DOHH2 (cell line): ENCODE results near the gene CCDC88B.

Experiments
- H3F3A ChIP-seq: fragments of 200-600 bp; sonication (generic), shearing (Covaris generic); 2 replicates; pipeline ENCODE4 v1.6.0; 2016; ENCODE audit warnings: antibody characterized with exemption, mild to moderate bottlenecking; ENCODE audit not compliant: control insufficient read depth, insufficient read depth
- H3K27ac ChIP-seq: fragments of 200-600 bp; sonication (generic); 2 replicates; pipeline ENCODE4 v1.5.1; 2014; ENCODE audit warnings: low read depth, mild to moderate bottlenecking, low read length, moderate library complexity
- H3K27me3 ChIP-seq: fragments of 200-600 bp; sonication (generic); 2 replicates; pipeline ENCODE4 v1.6.1; 2014; ENCODE audit warnings: mild to moderate bottlenecking, low read length, mixed read lengths; ENCODE audit not compliant: control insufficient read depth
- H3K36me3 ChIP-seq: fragments of 200-600 bp; sonication (generic); 2 replicates; pipeline ENCODE4 v1.6.1; 2014; ENCODE audit warnings: mild to moderate bottlenecking, low read length, moderate library complexity, mixed read lengths; ENCODE audit not compliant: control insufficient read depth
- H3K4me1 ChIP-seq: fragments of 200-600 bp; sonication (generic); 2 replicates; pipeline ENCODE4 v1.6.1; 2014; ENCODE audit warnings: mild to moderate bottlenecking, low read length, mixed read lengths; ENCODE audit not compliant: control insufficient read depth
- H3K4me2 ChIP-seq: fragments of 200-600 bp; sonication (generic); 2 replicates; pipeline ENCODE4 v1.6.0; 2014; ENCODE audit warnings: mild to moderate bottlenecking, low read length, moderate library complexity
- H3K4me3 ChIP-seq: fragments of 200-600 bp; sonication (generic); 2 replicates; pipeline ENCODE4 v1.5.1; 2014; ENCODE audit warnings: mild to moderate bottlenecking, low read length, mixed read lengths
- H3K79me2 ChIP-seq: fragments of 200-600 bp; sonication (generic); 2 replicates; pipeline ENCODE4 v1.6.1; 2014; ENCODE audit warnings: mild to moderate bottlenecking, low read length, mixed read lengths; ENCODE audit not compliant: control insufficient read depth
- H3K9me2 ChIP-seq: fragments of 200-600 bp; sonication (generic); replicated peaks from 2 replicates; pipeline ENCODE4 v1.6.1; 2014; ENCODE audit warnings: mild to moderate bottlenecking, low read length, mixed read lengths; ENCODE audit not compliant: control insufficient read depth
- H3K9me3 ChIP-seq: fragments of 200-600 bp; sonication (generic); 2 replicates; pipeline ENCODE4 v1.6.1; 2014; ENCODE audit warnings: antibody characterized with exemption, low read length, mixed read lengths; ENCODE audit not compliant: control insufficient read depth, insufficient read depth
- H4K20me1 ChIP-seq: fragments of 200-600 bp; sonication (generic); 2 replicates; pipeline ENCODE4 v1.6.0; 2014; ENCODE audit warnings: low read depth, mild to moderate bottlenecking, antibody characterized with exemption, low read length, moderate library complexity; ENCODE audit not compliant: control insufficient read depth, insufficient read depth
- EZH2phosphoT487 ChIP-seq: fragments of 200-600 bp; sonication (generic); IDR thresholded peaks from 2 replicates; pipeline ENCODE4 v1.6.1; 2017; ENCODE audit warnings: borderline replicate concordance, mild to moderate bottlenecking, antibody characterized with exemption, low read length, moderate library complexity, mixed read lengths
- TF ChIP-seq, protein P1 (sequence below): fragments of 200-600 bp; sonication (generic); IDR thresholded peaks from one replicate; pipeline ENCODE4 v1.5.1; 2014; ENCODE audit warnings: antibody characterized with exemption, mild to moderate bottlenecking, low read depth, low read length; ENCODE audit not compliant: poor library complexity, severe bottlenecking

Gene CCDC88B

DNA sequence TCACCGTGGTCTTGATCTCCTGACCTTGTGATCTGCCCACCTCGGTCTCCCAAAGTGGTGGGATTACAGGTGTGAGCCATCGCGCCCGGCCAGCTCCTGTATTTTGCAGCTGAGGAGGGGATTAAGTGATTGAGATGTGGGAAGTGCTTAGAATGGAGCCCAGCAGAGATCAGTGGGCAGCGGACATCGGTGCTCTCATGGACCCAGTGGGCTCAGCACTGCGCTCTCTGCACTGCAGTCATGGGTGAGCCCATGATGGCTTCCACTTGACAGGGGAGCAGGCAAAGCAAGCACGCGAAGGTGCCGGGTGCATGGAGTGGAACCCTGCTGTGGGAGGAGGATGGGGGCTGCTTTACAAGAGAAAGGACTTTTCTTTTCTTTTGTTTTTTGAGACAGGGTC, 9.1 kb upstream of the CCDC88B start:
- H3K4me1 ChIP-seq = peaks cover 27% of the 10 kb centered on the region

DNA sequence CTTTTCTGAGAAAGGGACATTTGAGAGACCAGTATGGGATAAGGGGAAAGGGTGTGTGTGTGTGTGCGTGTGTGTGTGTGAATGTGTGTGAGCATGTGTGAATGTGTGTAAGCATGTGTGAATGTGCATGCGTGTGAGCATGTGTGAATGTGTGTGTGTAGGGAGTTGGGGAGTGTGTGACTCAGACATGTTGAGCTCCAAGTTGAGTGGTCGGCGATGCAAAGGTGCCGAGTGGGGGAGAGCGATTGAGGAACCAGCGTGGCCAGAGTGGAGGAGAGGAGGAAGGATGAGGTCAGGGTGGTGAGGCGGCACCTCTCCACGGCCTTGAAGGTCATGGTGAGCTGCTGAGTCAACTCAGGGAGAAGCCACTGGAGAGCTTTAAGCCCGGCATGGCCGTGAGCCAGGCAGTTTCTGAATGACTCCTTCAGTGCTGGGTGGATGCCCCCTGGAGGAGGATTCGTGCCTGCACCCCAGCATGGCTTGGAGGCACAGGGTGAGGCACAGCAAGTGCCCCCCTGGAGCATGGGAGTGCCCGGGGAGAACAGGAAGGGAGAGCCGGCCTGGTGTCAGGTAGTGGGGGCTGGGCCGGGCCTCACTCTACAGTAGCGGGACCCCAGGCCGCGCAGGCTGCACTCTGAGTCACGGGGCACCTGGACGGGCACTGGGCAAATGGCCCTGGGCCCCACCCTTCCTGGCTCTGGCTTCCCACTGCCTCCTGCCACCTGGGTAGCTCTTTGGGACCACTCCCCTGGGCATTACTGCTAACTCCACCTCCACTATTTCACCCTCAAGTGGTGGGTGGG, 8.2 kb upstream of the CCDC88B start:
- no peaks in the 10 kb centered on the region for H3K79me2 ChIP-seq
- H3K9me3 ChIP-seq = no peaks in the 10 kb centered on the region
- H3K27me3 ChIP-seq = no peaks in the 10 kb centered on the region
- peaks cover 3% of the 10 kb centered on the region; the same call in 1 of the 2 replicates for H4K20me1 ChIP-seq
- no peaks in the 10 kb centered on the region for H3K9me2 ChIP-seq
- H3K36me3 ChIP-seq = peaks cover 6% of the 10 kb centered on the region; the same call in 1 of the 2 replicates
- H3K4me3 ChIP-seq = no peak overlapping the region
- H3K4me2 ChIP-seq = peak overlapping the region; percentile 48; the same call in 1 of the 2 replicates
- H3K27ac ChIP-seq = no peak overlapping the region
- peaks cover 35% of the 10 kb centered on the region for H3K4me1 ChIP-seq
- no peak for TF ChIP-seq EZH2phosphoT487
- TF ChIP-seq, protein P1, sequence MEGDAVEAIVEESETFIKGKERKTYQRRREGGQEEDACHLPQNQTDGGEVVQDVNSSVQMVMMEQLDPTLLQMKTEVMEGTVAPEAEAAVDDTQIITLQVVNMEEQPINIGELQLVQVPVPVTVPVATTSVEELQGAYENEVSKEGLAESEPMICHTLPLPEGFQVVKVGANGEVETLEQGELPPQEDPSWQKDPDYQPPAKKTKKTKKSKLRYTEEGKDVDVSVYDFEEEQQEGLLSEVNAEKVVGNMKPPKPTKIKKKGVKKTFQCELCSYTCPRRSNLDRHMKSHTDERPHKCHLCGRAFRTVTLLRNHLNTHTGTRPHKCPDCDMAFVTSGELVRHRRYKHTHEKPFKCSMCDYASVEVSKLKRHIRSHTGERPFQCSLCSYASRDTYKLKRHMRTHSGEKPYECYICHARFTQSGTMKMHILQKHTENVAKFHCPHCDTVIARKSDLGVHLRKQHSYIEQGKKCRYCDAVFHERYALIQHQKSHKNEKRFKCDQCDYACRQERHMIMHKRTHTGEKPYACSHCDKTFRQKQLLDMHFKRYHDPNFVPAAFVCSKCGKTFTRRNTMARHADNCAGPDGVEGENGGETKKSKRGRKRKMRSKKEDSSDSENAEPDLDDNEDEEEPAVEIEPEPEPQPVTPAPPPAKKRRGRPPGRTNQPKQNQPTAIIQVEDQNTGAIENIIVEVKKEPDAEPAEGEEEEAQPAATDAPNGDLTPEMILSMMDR = peak; percentile 70
- peaks cover 11% of the 10 kb centered on the region for H3F3A ChIP-seq

More for the DNA sequence above, 9.1 kb upstream of the CCDC88B start:
- H3K4me2 ChIP-seq = no peak overlapping the region
- H3K9me2 ChIP-seq = no peaks in the 10 kb centered on the region
- no peak for TF ChIP-seq EZH2phosphoT487
- TF ChIP-seq, protein P1 = no peak
- H4K20me1 ChIP-seq = peaks cover 3% of the 10 kb centered on the region; the same call in 1 of the 2 replicates
- H3K4me3 ChIP-seq = no peak overlapping the region
- no peaks in the 10 kb centered on the region for H3K27me3 ChIP-seq
- no peaks in the 10 kb centered on the region for H3K9me3 ChIP-seq
- H3K36me3 ChIP-seq = peaks cover 6% of the 10 kb centered on the region; the same call in 1 of the 2 replicates
- peaks cover 11% of the 10 kb centered on the region for H3F3A ChIP-seq
- H3K79me2 ChIP-seq = no peaks in the 10 kb centered on the region
- H3K27ac ChIP-seq = no peak overlapping the region

DNA sequence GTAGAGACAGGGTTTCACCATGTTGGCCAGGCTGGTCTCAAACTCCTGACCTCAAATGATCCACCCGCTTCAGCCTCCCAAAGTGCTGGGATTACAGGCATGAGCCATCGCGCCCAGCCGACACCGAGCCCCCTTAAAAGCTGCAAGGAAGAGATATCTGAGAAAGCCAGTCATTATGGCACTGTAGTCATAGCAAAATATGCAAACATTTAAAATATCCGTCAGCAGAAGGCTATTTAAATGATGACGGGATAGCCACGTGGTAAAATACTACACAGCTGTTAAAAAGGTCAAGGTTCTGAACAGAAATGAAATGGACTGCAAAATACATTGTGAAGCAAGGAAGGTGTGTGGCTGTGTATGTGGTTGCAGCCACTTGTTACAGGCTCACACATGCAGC, 6.4 kb upstream of the CCDC88B start:
- H3F3A ChIP-seq = peaks cover 9% of the 10 kb centered on the region
- TF ChIP-seq, protein P1 = no peak
- TF ChIP-seq EZH2phosphoT487 = no peak

More for the DNA sequence above, 6.4 kb upstream of the CCDC88B start:
- Histone ChIP-seq H3K4me1 (peaks cover 47% of the 10 kb centered on the region), H3K4me3 (no peak overlapping the region), H3K27ac (no peak overlapping the region), H3K9me2 (no peaks in the 10 kb centered on the region), H3K27me3 (no peaks in the 10 kb centered on the region), H3K4me2 (no peak overlapping the region), H3K36me3 (peaks cover 19% of the 10 kb centered on the region), H3K9me3 (no peaks in the 10 kb centered on the region), H4K20me1 (peaks cover 3% of the 10 kb centered on the region; the same call in 1 of the 2 replicates), H3K79me2 (peaks cover 5% of the 10 kb centered on the region)
